GM19372 (cell line): ENCODE measurements around the gene CAD.
"Not testable (repeated sequence)": the region's sequence is repeated elsewhere in the genome, so short reads cannot be mapped to it uniquely, and the experiment has no call there.

Source experiments
- ATAC-seq: cut with Tn5 transposase; IDR thresholded peaks from one replicate; pipeline ENCODE4 v1.9.1; 2021; ENCODE audit warnings: mild to moderate bottlenecking, low read depth, moderate library complexity; ENCODE audit not compliant: unreplicated experiment

The CAD gene

DNA sequence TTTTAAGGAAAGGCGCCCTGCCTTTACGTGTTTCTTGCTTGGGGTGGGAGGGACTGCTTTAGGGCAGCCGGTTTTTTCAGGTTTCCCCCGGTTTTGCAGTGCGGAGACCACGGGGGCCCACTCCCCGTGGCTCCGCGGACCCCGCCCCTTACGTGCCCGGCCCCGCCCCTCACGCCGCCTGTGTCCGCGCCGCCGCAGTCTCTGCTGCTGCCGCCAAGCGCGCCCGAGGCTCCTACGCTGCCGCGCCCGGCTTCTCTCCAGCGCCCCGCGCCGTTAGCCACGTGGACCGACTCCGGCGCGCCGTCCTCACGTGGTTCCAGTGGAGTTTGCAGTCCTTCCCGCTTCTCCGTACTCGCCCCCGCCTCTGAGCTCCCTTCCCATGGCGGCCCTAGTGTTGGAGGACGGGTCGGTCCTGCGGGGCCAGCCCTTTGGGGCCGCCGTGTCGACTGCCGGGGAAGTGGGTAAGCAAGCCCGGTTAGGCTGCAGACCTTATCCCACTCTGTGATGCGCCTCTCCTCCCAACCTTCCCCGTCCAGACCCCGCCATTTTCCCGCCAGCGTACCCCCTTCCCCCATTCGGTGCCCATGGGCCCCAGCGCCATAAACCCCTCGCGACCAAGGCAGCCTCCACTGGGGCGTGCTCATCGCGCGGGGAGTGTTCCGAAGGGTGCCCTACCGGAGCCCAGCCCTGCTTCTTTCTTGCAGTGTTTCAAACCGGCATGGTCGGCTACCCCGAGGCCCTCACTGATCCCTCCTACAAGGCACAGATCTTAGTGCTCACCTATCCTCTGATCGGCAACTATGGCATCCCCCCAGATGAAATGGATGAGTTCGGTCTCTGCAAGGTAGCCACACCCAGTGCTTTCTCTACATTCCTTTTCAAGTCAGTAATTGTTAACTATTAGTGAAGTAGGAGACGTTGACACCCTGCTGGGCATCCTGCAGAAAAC is at the start of gene CAD:
CAD (plus strand) TSS at position 197 of the 949 bp plus-strand sequence; CDS start at position 380, 183 bp downstream.
- peak; percentile 66 for ATAC-seq

DNA sequence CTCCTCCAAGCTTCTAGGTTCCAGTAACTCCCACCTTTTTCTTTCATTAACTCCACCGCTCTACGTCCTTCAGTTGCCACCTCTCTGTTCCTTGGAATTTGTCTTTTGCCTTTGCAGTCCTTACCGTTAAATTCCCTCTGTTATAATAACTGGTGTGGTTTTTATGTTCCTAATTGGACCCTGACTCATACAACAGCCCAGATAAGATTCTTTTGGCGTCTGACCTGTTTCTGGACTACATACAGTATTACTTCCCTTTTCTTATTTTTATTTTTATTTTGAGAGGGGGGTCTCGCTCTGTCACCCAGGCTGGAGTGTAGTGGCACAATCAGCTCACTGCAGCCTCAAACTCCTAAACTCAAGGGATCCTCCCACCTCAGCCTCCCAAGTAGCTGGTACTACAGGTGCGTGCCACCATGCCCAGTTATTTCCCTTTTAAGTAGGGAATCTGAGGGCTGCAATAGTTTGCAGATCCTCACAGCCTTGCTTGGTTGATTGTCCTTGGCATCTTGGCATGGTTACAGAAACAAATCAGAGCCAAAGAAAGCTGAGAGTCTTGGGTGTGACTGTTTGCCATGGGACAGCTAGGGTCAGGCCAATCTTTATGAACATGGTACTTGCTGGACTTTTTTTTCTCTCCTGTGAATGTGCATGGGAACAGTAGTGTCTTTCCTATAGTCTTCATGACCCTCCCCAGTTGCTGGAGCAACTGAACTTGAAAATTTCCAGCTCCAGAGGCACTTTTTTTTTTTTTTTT is 46.4 kb upstream of the CAD start:
- no peak for ATAC-seq

DNA sequence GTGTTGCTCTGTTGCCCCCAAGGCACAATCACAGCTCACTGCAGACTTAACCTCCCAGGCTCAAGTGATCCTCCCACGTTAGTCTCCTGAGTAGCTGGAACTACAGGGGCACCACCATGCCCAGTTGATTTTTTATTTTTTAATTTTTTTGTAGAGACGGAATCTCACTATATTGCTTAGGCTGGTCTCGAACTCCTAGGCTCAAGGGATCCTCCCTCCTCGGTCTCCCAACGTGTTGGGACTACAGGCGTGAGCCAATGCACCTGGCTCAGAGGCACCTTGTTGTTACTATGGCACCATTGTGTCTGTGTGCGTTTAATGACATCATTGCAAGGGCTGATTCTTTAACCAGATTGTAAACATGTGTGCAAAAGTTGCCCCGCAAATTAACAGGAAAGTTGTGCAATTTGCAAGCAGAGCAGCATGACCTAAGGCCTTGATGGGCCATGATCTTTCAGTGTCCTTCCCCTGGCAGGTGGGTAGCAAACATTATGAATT is 45.8 kb upstream of the CAD start:
- ATAC-seq, result no peak

DNA sequence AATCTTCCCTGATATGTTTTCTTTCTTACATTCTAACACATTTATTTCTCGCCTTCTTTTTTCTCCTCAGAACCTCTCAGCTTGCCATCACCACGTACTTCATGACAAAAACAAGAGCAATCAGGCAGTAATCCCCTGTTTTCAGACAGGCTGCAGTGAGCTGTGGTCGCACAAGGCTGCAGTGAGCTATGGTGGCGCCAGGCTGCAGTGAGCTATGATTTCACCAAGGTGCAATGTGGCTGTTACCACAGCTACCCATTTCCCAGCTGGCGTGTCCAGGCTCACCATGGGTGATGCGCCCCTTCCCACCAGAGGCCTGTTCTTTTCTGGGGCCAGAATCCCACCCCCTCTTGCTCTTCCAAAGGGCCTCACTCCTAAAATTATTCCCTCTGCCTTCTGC is 42.5 kb upstream of the CAD start:
- no peak for ATAC-seq

DNA sequence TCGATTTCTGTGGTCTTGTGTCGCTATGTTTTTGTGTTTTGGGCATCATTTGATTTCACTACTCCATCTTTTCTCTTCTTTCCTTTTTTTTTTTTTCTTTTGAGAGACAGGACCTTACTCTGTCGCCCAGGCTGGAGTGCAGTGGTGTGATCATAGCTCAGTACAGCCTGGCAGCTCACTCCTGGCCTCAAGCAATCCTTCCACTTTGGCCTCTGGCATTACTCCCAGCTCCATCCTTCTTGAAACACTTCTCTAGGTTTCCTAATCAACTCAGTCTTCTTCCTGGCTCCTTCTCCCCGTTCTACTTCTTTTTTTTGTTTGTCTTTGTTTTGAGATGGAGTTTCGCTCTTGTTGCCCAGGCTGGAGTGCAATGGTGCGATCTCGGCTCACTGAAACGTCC is 41.8 kb upstream of the CAD start:
- no peak for ATAC-seq

DNA sequence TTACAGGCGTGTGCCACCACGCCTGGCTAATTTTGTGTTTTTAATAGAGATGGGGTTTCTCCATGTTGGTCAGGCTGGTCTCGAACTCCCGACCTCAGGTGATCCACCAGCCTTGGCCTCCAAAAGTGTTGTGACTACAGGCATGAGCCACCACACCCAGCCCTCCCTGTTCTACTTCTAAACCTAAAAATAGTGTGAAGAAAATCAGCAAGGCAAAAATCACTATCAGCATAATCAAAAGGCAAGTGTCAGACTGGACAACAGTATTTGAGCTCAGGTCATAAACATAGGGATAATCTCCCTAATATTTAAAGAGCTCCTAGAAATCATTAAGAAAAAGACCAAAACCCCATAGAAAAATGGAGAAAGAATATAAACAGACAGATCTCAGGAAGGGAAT is 41.4 kb upstream of the CAD start:
- ATAC-seq, result not testable (repeated sequence)

DNA sequence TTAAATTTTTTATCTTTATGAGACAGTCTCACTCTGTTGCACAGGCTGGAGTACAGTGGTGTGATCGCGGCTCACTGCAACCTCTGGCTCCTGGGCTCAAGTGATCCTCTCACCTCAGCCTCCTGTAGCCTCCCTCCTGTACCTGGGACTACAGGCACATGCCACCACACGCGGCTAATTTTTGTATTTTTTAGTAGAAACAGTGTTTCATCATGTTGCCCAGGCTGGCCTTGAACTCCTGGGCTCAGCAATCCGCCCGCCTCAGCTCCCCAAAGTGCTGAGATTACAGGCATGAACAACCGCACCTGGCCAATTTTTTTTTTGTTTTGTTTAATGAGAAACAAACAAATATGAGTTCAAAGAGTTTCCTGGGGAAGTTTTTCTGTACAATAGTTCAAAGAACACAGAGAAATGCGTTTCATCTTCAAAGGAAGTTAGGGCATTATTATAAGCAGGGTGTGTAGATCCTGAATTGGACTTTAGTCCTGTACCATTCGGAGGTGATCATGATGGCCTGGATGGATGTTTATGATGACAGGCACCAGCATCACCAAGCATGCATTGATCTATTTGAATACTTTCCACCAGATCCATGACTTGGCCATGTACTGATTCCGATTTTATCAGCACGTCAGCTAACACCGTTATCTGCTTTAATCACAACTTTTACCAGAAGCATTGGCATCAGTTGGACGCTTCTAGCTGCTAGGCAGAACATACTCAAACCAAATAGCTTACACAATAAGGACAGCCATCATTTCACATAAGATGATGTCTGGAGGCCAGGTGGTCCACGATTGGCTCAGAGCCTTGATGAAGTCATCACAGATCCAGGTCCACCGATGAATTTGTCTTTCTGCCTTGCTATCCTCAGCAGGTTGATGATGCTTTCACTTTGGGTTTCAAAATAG is 39.5 kb upstream of the CAD start:
- ATAC-seq, result no peak

DNA sequence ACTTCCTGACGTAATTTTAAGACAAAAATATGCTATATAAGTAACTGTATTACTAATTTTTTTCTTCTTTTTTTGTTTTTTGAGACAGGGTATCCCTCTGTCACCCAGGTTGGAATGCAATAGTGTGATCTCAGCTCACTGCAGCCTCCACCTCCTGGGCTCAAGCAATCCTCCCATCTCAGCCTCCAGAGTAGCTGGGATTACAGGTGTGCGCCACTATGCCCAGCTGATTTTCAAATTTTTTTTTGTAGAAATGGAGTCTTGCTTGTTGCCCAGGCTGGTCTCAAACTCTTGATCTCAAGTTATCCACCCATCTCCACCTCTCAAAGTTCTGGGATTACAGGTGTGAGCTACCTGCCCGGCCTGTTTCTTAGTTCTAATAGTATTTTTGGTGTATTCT is 38.7 kb upstream of the CAD start:
- ATAC-seq, result no peak

DNA sequence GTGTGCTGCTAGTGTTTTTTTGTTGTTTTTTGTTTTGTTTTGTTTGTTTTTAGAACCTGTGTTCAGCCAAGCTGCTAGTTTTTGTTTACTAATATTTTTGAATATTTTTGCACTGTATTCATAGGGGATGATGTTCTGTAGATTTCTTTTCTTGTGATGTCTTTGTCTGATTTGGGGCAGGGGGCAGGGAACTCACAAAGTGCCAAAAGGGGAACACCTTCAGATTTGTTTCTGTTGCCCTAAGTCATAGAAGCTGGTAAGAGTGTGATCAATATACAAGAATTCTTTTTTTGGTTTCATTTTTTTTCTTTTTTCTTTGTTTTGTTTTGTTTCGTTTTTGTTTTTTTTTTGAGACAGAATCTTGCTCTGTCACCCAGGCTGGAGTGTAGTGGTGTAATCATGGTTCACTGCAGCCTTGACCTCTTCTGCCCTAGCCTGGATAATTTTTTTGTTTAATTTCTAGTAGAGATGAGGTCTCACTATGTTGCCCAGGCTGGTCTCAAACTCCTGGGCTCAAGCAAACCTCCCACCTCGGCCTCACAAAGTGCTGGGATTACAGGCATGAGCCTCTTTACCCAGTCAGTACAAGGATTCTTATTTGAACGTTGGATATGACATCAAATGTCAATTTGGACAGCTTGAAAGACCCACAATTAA is 37.7 kb upstream of the CAD start:
- ATAC-seq, result no peak

DNA sequence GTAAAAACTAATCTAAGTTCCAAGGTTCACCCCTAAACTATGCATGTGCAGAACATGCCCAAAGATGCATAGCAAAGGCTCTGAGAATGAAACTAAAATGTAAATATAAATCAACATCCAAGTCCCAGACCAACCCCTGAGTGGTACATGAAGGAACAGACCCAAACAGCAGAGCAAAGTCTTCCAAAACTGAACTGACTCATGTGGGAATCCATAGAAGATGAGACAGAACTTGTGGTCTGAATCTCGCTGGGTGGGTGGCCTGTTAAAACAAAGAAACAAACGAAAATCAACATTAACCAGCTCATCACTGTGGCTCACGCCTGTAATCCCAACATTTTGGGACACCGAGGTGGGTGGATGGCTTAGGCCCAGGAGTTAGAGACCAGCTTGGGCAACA is 34.8 kb upstream of the CAD start:
- ATAC-seq, result no peak

DNA sequence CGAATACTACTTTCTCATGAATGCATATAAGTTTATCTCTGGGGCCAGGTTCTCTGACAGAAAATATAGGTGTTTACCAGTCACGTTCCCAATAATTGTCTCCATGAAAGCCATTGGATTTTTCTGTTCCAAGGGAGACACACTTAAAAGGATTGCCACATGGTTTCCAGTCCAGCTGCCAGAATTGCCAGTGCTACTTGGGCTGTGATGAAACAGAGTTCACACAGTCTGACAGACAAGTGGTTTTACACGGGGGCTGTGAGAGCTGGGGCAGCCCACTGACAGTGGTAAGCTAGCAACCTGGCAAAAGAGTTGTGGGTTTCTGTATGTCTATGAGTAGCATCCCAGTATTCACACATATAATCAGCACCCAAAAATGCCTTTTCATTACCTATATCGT is 33.1 kb upstream of the CAD start:
- no peak for ATAC-seq

DNA sequence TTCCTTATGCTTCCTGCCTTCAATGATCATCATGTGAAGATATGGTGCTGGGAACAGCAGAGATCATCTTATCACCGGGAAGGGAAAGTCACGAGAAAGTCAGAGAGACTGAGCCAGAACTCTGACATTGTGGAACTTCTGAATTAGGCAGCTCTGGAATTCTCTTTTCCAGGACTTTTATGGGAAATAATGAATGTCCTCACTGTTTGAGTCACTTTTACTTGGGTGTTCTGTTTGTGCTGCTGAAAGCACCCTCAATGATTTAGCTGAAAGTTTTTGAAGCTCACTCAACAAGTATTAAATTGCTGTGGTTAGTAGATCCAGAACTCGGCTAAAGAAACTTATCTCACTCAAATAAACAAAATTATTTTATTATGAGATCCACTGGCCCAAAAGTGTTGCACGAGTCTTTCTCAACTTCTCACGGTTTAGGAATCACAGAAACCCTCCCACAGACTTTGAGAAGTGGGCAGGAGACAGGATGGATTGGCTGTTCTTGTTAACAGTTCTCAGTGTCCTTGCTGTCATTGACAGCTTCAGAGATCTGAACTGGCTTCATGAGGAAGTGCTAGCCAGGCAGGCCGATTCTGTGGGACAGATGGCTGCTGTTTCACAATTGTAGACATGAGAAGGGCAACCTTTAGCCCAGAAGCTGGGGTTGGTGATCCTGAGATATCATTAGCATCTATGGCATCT is 31.7 kb upstream of the CAD start:
- no peak for ATAC-seq

DNA sequence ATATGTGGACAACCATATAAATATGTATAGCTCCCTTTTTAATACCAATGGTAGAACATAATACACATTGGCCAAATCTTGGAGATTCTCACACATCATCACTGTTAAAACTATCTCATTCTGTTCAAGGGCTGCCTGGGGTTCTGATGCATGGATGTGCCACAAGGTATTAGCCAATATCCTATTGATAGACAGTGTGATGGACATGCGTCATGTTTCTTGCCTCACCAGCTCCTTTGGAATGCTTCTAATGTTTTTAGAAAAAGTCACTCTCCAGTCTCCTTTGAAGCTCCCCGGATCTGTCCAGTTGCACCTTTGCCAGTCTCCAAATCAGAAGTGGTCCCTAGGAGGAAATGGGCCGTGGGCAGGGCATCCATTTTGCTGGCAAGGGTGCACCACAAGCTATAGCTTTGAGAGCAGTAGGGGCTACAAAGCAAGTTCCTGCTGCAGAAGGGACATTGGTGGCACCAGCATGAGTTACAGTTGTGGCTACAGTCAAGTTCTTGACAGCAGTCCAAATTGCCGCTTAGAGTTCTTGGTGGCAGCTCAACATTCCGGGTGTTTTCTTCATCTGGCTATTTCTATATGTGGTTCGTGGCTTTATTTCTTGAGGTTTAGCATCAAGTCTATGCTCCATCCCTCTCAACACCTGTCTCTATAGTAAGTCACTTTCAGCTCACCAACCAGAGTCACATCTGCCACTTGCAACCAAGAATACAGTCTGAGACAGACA is 30.4 kb upstream of the CAD start:
- ATAC-seq, result no peak

DNA sequence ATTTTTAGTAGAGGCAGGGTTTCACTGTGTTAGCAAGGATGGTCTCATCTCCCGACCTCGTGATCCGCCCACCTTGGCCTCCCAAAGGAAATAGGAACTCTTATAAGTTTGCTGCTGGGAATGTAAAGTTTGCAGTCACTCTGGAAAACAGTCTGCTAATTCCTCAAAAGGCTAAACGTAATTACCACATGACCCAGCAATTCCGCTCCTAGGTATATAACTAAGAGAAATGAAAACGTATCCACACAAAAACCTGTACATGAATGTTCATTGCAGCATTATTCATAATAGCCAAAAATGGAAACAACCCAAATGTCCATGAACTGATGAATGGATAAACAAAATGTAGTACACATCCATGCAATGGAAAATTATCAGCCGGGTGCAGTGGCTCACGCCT is 27.2 kb upstream of the CAD start:
- ATAC-seq, result no peak

DNA sequence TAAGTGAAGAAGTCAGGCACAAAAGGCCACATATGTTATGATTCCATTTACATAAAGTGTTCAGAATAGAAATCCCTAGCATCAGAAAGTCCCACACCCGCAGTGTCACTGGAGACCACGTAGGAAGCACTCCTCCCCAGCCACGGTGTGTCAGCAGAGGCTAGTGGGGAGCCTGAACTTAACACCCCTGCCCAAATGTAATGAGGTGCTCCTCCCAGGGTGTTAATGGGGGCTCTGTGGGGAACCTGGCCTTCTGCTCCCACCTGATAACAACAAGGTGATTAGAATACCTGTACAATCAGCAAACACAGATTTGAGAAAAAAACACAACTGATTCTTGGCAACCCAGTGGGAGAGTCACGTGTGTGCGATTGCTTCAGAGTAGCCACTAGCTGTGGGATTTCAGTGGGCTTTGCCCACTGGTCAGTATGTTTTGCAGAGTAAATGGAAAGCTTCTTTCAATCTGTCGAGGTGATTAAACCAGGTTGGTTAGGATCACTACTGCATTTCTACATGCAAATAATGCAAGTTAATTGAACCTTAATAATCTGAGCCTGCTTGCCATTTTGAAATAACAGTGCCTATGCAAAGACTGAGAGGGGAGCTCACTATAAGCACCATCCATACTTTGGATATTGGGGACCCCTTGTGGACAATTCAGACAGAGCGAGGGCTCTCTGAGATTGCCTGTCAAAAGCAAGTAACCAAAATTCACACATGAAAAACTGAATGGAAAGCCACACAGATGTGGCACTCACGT is 25.9 kb upstream of the CAD start:
- ATAC-seq, result no peak

DNA sequence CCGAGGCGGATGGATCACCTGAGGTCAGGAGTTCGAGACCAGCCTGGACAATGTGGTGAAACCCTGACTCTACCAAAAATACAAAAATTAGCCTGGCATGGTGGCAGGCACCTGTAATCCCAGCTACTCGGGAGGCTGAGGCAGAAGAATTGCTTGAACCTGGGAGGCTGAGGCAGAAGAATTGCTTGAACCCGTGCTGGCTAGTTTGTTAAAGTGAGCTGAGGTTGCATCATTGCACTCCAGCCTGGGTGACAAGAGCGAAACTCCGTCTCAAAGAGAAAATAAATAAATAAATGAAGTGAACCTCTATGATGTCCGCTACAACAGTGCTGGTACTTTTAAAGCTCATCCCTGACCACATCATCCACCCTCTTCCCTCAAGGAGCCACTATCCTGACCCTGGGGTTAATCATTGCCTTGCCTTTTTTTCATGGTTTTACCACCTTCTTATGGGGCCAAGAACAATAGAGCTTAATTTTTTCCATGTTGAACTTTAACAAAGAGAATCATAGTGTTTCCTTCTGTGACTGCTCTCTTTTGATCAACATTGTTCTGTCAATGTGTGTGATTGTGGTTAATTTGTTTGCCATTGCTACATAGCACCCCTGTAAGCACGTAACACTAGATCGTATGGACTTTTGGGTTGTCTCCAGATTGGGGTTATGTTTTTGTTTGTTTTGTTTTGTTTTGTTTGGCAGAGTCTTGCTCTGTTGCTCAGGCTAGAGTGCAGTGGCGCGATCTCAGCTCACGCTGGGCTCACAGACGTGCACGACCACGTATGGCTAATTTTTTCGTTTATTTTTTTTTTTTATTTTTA is 22.4 kb upstream of the CAD start:
- ATAC-seq, result no peak

DNA sequence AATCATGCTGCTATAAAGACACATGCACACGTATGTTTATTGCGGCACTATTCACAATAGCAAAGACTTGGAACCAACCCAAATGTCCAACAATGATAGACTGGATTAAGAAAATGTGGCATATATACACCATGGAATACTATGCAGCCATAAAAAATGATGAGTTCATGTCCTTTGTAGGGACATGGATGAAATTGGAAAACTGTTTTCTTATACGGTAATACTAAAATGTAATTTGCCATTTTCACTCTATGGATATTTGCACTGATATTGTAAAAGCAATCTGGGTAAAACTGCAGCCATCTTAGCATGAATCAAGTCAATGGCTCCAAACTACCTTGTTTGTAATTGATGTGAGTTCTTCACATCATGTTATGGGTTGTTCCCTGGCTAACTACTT is 21.4 kb upstream of the CAD start:
- ATAC-seq, result not testable (repeated sequence)
